ENCODE results near the gene USP10.

Gene USP10

GRCh38 chr16:84667600-84668309 is 32.0 kb upstream of the USP10 start:
- Histone ChIP-seq H3K79me2 (ENCODE audit: insufficient read depth, low read length) (no peaks in the 10 kb centered on the region), H3K9me3 (ENCODE audit: insufficient read depth, low read depth, low read length) (no peaks in the 10 kb centered on the region), H2AFZ (ENCODE audit: low read length) (no peak overlapping the region), H3F3A (ENCODE audit: low read depth) (no peaks in the 10 kb centered on the region), H3K4me1 (ENCODE audit: insufficient read depth, low read length, poor library complexity, severe bottlenecking) (no peaks in the 10 kb centered on the region), H3K9me2 (replicated peaks; ENCODE audit: low read depth, low read length) (no peaks in the 10 kb centered on the region), H3K27me3 (ENCODE audit: insufficient read depth, low read length, poor library complexity, severe bottlenecking) (no peaks in the 10 kb centered on the region), H4K20me1 (ENCODE audit: insufficient read depth, low read length, poor library complexity, severe bottlenecking) (no peaks in the 10 kb centered on the region), H3K4me3 (ENCODE audit: low read length, poor library complexity, severe bottlenecking) (no peak overlapping the region), H3K9ac (ENCODE audit: low read depth, low read length, poor library complexity, severe bottlenecking) (no peak overlapping the region), H3K4me2 (ENCODE audit: low read depth, low read length, poor library complexity, severe bottlenecking) (no peak overlapping the region), H3K36me3 (ENCODE audit: insufficient read depth, low read length) (peaks cover 5% of the 10 kb centered on the region; the same call in 1 of the 2 replicates)
- TF ChIP-seq EZH2phosphoT487 (IDR thresholded peaks at IDR 0.05; ENCODE audit: borderline replicate concordance), result no peak
- TF ChIP-seq CTCF (conservative IDR thresholded peaks at IDR 0.05; ENCODE audit: low read length), result no peak

GRCh38 chr16:84670063-84670462 is 29.7 kb upstream of the USP10 start:
- H3F3A ChIP-seq (ENCODE audit: low read depth), result no peaks in the 10 kb centered on the region
- H3K27me3 ChIP-seq (ENCODE audit: insufficient read depth, low read length, poor library complexity, severe bottlenecking), result no peaks in the 10 kb centered on the region
- no peaks in the 10 kb centered on the region for H3K9me3 ChIP-seq (ENCODE audit: insufficient read depth, low read depth, low read length)
- H2AFZ ChIP-seq (ENCODE audit: low read length), result no peak overlapping the region
- H3K36me3 ChIP-seq (ENCODE audit: insufficient read depth, low read length), result no peaks in the 10 kb centered on the region
- H3K9ac ChIP-seq (ENCODE audit: low read depth, low read length, poor library complexity, severe bottlenecking), result no peak overlapping the region
- no peaks in the 10 kb centered on the region for H3K9me2 ChIP-seq (replicated peaks; ENCODE audit: low read depth, low read length)
- H3K4me2 ChIP-seq (ENCODE audit: low read depth, low read length, poor library complexity, severe bottlenecking), result no peak overlapping the region
- TF ChIP-seq CTCF (conservative IDR thresholded peaks at IDR 0.05; ENCODE audit: low read length) (no peak), EZH2phosphoT487 (IDR thresholded peaks at IDR 0.05; ENCODE audit: borderline replicate concordance) (no peak)
- H3K4me1 ChIP-seq (ENCODE audit: insufficient read depth, low read length, poor library complexity, severe bottlenecking), result no peaks in the 10 kb centered on the region
- H3K4me3 ChIP-seq (ENCODE audit: low read length, poor library complexity, severe bottlenecking), result no peak overlapping the region
- no peaks in the 10 kb centered on the region for H4K20me1 ChIP-seq (ENCODE audit: insufficient read depth, low read length, poor library complexity, severe bottlenecking)
- H3K79me2 ChIP-seq (ENCODE audit: insufficient read depth, low read length), result no peaks in the 10 kb centered on the region

GRCh38 chr16:84672276-84673202 is 27.3 kb upstream of the USP10 start:
- H3K27me3 ChIP-seq (ENCODE audit: insufficient read depth, low read length, poor library complexity, severe bottlenecking), result no peaks in the 10 kb centered on the region
- no peaks in the 10 kb centered on the region for H3K79me2 ChIP-seq (ENCODE audit: insufficient read depth, low read length)
- no peaks in the 10 kb centered on the region for H3K9me3 ChIP-seq (ENCODE audit: insufficient read depth, low read depth, low read length)
- H3K4me1 ChIP-seq (ENCODE audit: insufficient read depth, low read length, poor library complexity, severe bottlenecking), result no peaks in the 10 kb centered on the region
- no peak overlapping the region for H3K4me2 ChIP-seq (ENCODE audit: low read depth, low read length, poor library complexity, severe bottlenecking)
- no peak overlapping the region for H3K4me3 ChIP-seq (ENCODE audit: low read length, poor library complexity, severe bottlenecking)
- no peaks in the 10 kb centered on the region for H3K9me2 ChIP-seq (replicated peaks; ENCODE audit: low read depth, low read length)
- H2AFZ ChIP-seq (ENCODE audit: low read length), result no peak overlapping the region
- no peaks in the 10 kb centered on the region for H4K20me1 ChIP-seq (ENCODE audit: insufficient read depth, low read length, poor library complexity, severe bottlenecking)
- TF ChIP-seq EZH2phosphoT487 (IDR thresholded peaks at IDR 0.05; ENCODE audit: borderline replicate concordance) (no peak), CTCF (conservative IDR thresholded peaks at IDR 0.05; ENCODE audit: low read length) (peak; percentile 81)
- H3K9ac ChIP-seq (ENCODE audit: low read depth, low read length, poor library complexity, severe bottlenecking), result no peak overlapping the region
- no peaks in the 10 kb centered on the region for H3K36me3 ChIP-seq (ENCODE audit: insufficient read depth, low read length)
- H3F3A ChIP-seq (ENCODE audit: low read depth), result no peaks in the 10 kb centered on the region

All from Loucy (cell line).